GM13976 (cell line): Measurements from ENCODE around the gene TSPOAP1.

Experiments
- DNase-seq: peaks from one replicate; pipeline ENCODE4 v3.0.0; 2012; ENCODE audit warnings: low spot score
- CTCF ChIP-seq: IDR thresholded peaks from 2 replicates; pipeline ENCODE4 v1.5.1; 2012; ENCODE audit warnings: borderline replicate concordance, mild to moderate bottlenecking; ENCODE audit not compliant: insufficient read depth; ENCODE audit errors: extremely low read depth, missing control alignments, control extremely low read depth
- in situ Hi-C: fragments of 300-500 bp; cut with MboI; formaldehyde crosslinking; loops from one replicate; pipeline ENCODE4 v1.12.0; 2022; ENCODE audit warnings: low sequenced_read_pairs, mixed read lengths, inconsistent platforms; ENCODE audit not compliant: unreplicated experiment

Gene TSPOAP1

GRCh38 chr17:58369214-58370031, 40.8 kb upstream of the TSPOAP1 start:
- no peak for TF ChIP-seq CTCF
- DNase-seq: no peak
- in situ Hi-C loops: no loop called here

- no peak for TF ChIP-seq CTCF
Observed at GRCh38 chr17:58368860-58369213, 40.2 kb upstream of the TSPOAP1 start.

GRCh38 chr17:58367461-58367860, 38.9 kb upstream of the TSPOAP1 start:
- TF ChIP-seq CTCF: no peak
- in situ Hi-C loops: no loop called here
- DNase-seq: no peak

More at GRCh38 chr17:58368860-58369213, 40.2 kb upstream of the TSPOAP1 start:
- in situ Hi-C loops: no loop called here
- no peak for DNase-seq

- no peak for TF ChIP-seq CTCF
- in situ Hi-C loops: no loop called here
- no peak for DNase-seq
Observed at GRCh38 chr17:58365980-58366595, 37.5 kb upstream of the TSPOAP1 start.

- no peak for TF ChIP-seq CTCF
- in situ Hi-C loops: no loop called here
- no peak for DNase-seq
Observed at GRCh38 chr17:58365185-58365979, 36.8 kb upstream of the TSPOAP1 start.

- DNase-seq: no peak
- in situ Hi-C loops: no loop called here
- no peak for TF ChIP-seq CTCF
Observed at GRCh38 chr17:58364270-58364942, 35.8 kb upstream of the TSPOAP1 start.
